HCT116 (cell line): ENCODE data around the gene IFITM5. TPM values are rescaled to one million over a fixed set of nuclear protein-coding genes. Genes with fewer than 3 reads are reported as not detected.

Experiments
- ATAC-seq: fragments of 200-7000 bp; cut with Tn5 transposase; 2 replicates; pipeline ENCODE4 v1.9.1; 2020; ENCODE audit warnings: mild to moderate bottlenecking, moderate library complexity
- BruUV-seq: library from RNA; stranded (reverse); fragments of 400-500 nt; replicated peaks from 2 replicates; lab custom pipeline; 2021; lab: Mats Ljungman, UMichigan
- CTCF ChIA-PET: fragments of 300-600 bp; sonication (Branson Sonifier 250); formaldehyde crosslinking; loops from one replicate; lab custom pipeline; 2021; ENCODE audit warnings: antibody characterized with exemption; lab: Charles Lee
- POLR2A ChIA-PET: fragments of 300-600, 350-600 bp; sonication (Branson Sonifier 250); formaldehyde crosslinking; loops from one replicate; lab custom pipeline; 2021; ENCODE audit warnings: antibody characterized with exemption; lab: Charles Lee
- RAD21 ChIA-PET, 2 experiments: fragments of 300-600 bp; sonication (Branson Sonifier 250); formaldehyde crosslinking; loops; one replicate each; lab custom pipeline; 2023; ENCODE audit warnings: low total read pairs in 2 of 2; ENCODE audit not compliant: uncharacterized antibody in 2 of 2, unreplicated experiment in 2 of 2, low non-redundant PET in 1 of 2; lab: Charles Lee
- DNase-seq: peaks from one replicate; pipeline ENCODE4 v3.0.0-alpha.2; 2010; ENCODE audit warnings: low read depth, low spot score
- H2AFZ ChIP-seq: fragments of 200-600 bp; shearing (Covaris generic), sonication (generic); 2 replicates; pipeline ENCODE4 v1.6.1; 2017; ENCODE audit warnings: low read depth, mixed run types, mixed read lengths, antibody characterized with exemption, low read length; ENCODE audit not compliant: poor library complexity, severe bottlenecking
- H3K27ac ChIP-seq: 2 replicates; pipeline ENCODE4 v1.5.1; 2012; ENCODE audit warnings: low read depth, low read length
- H3K27me3 ChIP-seq: fragments of 200-600 bp; sonication (generic); 2 replicates; pipeline ENCODE4 v1.6.1; 2016; ENCODE audit warnings: mixed run types, low read length, mixed read lengths; ENCODE audit not compliant: insufficient read depth
- H3K36me3 ChIP-seq, 2 experiments: fragments of 200-500 bp in 1 of 2; fragments of 200-600 bp in 1 of 2; sonication (Bioruptor generic) in 1 of 2; sonication (generic) in 1 of 2; 2 replicates each; pipeline versions ENCODE4 v1.5.1 to v1.6.1; 2014 to 2016; ENCODE audit warnings: low read length in 2 of 2, inconsistent platforms in 1 of 2, mixed read lengths in 1 of 2, mixed run types in 1 of 2; ENCODE audit not compliant: insufficient read depth in 2 of 2, control insufficient read depth in 1 of 2
- H3K4me1 ChIP-seq, 2 experiments: fragments of 200-600 bp in 1 of 2; sonication (generic) in 1 of 2; 2 replicates each; pipeline versions ENCODE4 v1.5.1 to v1.6.1; 2012 to 2017; ENCODE audit warnings: low read length in 2 of 2, inconsistent platforms in 1 of 2, mild to moderate bottlenecking in 1 of 2, mixed read lengths in 1 of 2, mixed run types in 1 of 2, moderate library complexity in 1 of 2; ENCODE audit not compliant: insufficient read depth in 2 of 2, control insufficient read depth in 1 of 2
- H3K4me2 ChIP-seq: fragments of 200-600 bp; sonication (generic); 2 replicates; pipeline ENCODE4 v1.6.1; 2017; ENCODE audit warnings: mixed run types, low read length, mixed read lengths
- H3K4me3 ChIP-seq, 2 experiments: fragments of 200-600 bp in 1 of 2; sonication (generic) in 1 of 2; replicated peaks in 1 of 2; 2 replicates each; pipeline ENCODE4 v1.5.1; 2011 to 2016; ENCODE audit warnings: low read length in 2 of 2, control low read depth in 1 of 2, low read depth in 1 of 2, mild to moderate bottlenecking in 1 of 2, mixed read lengths in 1 of 2, mixed run types in 1 of 2
- H3K79me2 ChIP-seq: fragments of 200-600 bp; sonication (generic); 2 replicates; pipeline ENCODE4 v1.6.1; 2017; ENCODE audit warnings: mild to moderate bottlenecking, mixed run types, low read length, moderate library complexity, mixed read lengths; ENCODE audit not compliant: insufficient read depth
- H3K9ac ChIP-seq: fragments of 200-600 bp; sonication (generic); 2 replicates; pipeline ENCODE4 v1.6.1; 2016; ENCODE audit warnings: low read length, mixed read lengths
- H3K9me2 ChIP-seq: fragments of 200-600 bp; sonication (generic), shearing (Covaris generic); 2 replicates; pipeline ENCODE4 v1.6.1; 2017; ENCODE audit warnings: mixed run types, mild to moderate bottlenecking, moderate library complexity; ENCODE audit not compliant: insufficient read depth
- H3K9me3 ChIP-seq, 2 experiments: fragments of 200-500 bp in 1 of 2; fragments of 200-600 bp in 1 of 2; sonication (Bioruptor generic) in 1 of 2; sonication (generic) in 1 of 2; 2 replicates each; pipeline ENCODE4 v1.6.1; 2014 to 2017; ENCODE audit warnings: low read length in 2 of 2, mixed read lengths in 2 of 2, inconsistent platforms in 1 of 2, low read depth in 1 of 2, mild to moderate bottlenecking in 1 of 2, mixed run types in 1 of 2, moderate library complexity in 1 of 2; ENCODE audit not compliant: control insufficient read depth in 1 of 2, insufficient read depth in 1 of 2
- H4K20me1 ChIP-seq: fragments of 200-600 bp; sonication (generic), shearing (Covaris generic); 2 replicates; pipeline ENCODE4 v1.6.1; 2017; ENCODE audit warnings: mixed run types, mild to moderate bottlenecking, moderate library complexity; ENCODE audit not compliant: insufficient read depth
- CBX3 ChIP-seq: IDR thresholded peaks from 2 replicates; pipeline ENCODE4 v1.6.1; 2012; ENCODE audit warnings: low read depth
- EGR1 ChIP-seq: IDR thresholded peaks from 2 replicates; pipeline ENCODE4 v1.6.1; 2012; ENCODE audit warnings: low read depth
- EZH2phosphoT487 ChIP-seq: fragments of 200-600 bp; IDR thresholded peaks from 2 replicates; pipeline ENCODE4 v1.6.1; 2018; ENCODE audit warnings: antibody characterized with exemption, borderline replicate concordance
- FOSL1 ChIP-seq: IDR thresholded peaks from 2 replicates; pipeline ENCODE4 v1.6.1; 2012; ENCODE audit warnings: low read depth
- JUND ChIP-seq: IDR thresholded peaks from 2 replicates; pipeline ENCODE4 v1.6.1; 2012
- POLR2AphosphoS5 ChIP-seq: IDR thresholded peaks from 2 replicates; pipeline ENCODE4 v1.6.1; 2011; ENCODE audit warnings: mild to moderate bottlenecking, low read depth, low read length, moderate library complexity
- RAD21 ChIP-seq: IDR thresholded peaks from 2 replicates; pipeline ENCODE4 v1.6.1; 2012; ENCODE audit warnings: low read depth, mild to moderate bottlenecking
- SIN3A ChIP-seq: IDR thresholded peaks from 2 replicates; pipeline ENCODE4 v1.6.1; 2012; ENCODE audit warnings: low read depth
- SP1 ChIP-seq: IDR thresholded peaks from 2 replicates; pipeline ENCODE4 v1.6.1; 2012; ENCODE audit warnings: low read depth
- SRF ChIP-seq: IDR thresholded peaks from 2 replicates; pipeline ENCODE4 v1.6.1; 2012; ENCODE audit warnings: low read depth
- TCF7L2 ChIP-seq: IDR thresholded peaks from 2 replicates; pipeline ENCODE4 v1.7.0; 2011; ENCODE audit warnings: borderline replicate concordance, inconsistent platforms; ENCODE audit not compliant: insufficient read depth, insufficient read length; ENCODE audit errors: extremely low read depth
- ZNF274 ChIP-seq: fragments of 200-500 bp; sonication (Bioruptor generic); IDR thresholded peaks from 2 replicates; pipeline ENCODE4 v1.6.1; 2014; ENCODE audit warnings: mild to moderate bottlenecking, low read depth, low read length, inconsistent platforms
- intact Hi-C: fragments of 100-400 bp; cut with micrococcal nuclease; formaldehyde crosslinking; loops from 2 replicates; pipeline ENCODE4 v1.10.0; 2022
- total RNA-seq: library from RNA; stranded (reverse); gene quantifications from one replicate; pipeline ENCODE4 v1.2.1, GENCODE V29; 2021; ENCODE audit not compliant: unreplicated experiment
- TF ChIP-seq, protein P1 (sequence below): IDR thresholded peaks from 2 replicates; pipeline ENCODE4 v1.6.1; 2012
- TF ChIP-seq, protein P2 (sequence below): IDR thresholded peaks from 2 replicates; pipeline ENCODE4 v1.6.1; 2012; ENCODE audit warnings: low read depth
- TF ChIP-seq, protein P3 (sequence below), 3 experiments: fragments of 200-600 bp in 1 of 3; sonication (generic) in 1 of 3; IDR thresholded peaks in 2 of 3; conservative IDR thresholded peaks in 1 of 3; 2 replicates each; pipeline ENCODE4 v1.5.1; 2012 to 2017; ENCODE audit warnings: low read depth in 2 of 3, low read length in 2 of 3, antibody characterized with exemption in 1 of 3, borderline replicate concordance in 1 of 3, control low read depth in 1 of 3, mild to moderate bottlenecking in 1 of 3, mixed read lengths in 1 of 3, mixed run types in 1 of 3, moderate library complexity in 1 of 3; ENCODE audit not compliant: insufficient read depth in 1 of 3
- TF ChIP-seq, protein P4 (sequence below): IDR thresholded peaks from 2 replicates; pipeline ENCODE4 v1.6.1; 2011; ENCODE audit warnings: mild to moderate bottlenecking, low read length, moderate library complexity; ENCODE audit not compliant: insufficient replicate concordance; ENCODE audit errors: extremely low read depth
- TF ChIP-seq, protein P5 (sequence below): IDR thresholded peaks from 2 replicates; pipeline ENCODE4 v1.6.1; 2012

The IFITM5 gene
- total RNA-seq, 1 experiment from 2014 or later = not detected

DNA sequence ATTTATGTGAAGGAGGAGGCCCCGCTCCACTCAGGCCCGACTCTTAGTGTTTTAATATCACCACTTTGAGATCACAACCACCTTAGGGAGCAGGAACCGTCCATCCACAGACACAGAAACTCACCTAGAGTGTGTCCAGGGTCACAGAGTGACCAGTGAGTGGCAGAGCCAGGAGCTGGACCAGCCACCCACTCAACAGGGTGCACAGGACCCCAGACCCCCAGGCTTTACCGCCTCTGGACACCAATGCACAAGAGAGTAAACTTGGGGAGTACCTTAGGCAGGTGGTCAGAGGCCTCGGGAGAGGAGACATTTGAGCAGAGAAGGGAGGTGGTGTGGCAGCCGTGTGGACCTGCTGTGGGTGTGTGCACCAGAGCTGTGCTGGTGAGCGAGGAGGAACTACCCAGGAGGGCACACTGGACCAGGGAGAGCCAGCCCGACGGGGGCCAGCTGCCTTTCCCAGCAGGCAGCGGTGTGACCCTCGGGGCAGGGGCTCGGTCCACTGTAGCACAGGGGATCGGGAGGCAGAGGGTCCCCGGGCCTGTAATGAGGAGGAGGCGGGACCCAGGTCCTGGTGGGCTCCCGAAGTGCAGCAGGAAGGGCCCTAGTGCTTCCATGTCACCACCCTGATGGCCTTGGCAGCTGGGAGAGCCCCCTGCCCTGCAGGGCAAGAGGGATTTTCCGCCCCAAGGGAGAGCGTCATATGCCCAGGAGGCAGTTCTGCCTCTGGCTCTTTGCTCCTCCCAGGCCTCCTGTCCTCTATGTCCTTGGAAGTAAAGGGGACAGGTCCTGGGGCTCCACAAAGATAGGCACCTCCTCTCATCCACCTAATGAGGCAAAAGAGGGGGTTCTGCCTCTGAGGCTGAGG, 28.6 kb downstream of the IFITM5 start:
- H2AFZ ChIP-seq = no peak overlapping the region
- no peak for ATAC-seq
- peaks cover 8 to 12% of the 10 kb centered on the region in 2 experiments for H3K4me1 ChIP-seq
- H3K9ac ChIP-seq = no peak overlapping the region
- no peaks in the 10 kb centered on the region for H3K9me2 ChIP-seq
- no peaks in the 10 kb centered on the region for H3K27me3 ChIP-seq
- no peaks in the 10 kb centered on the region for H4K20me1 ChIP-seq
- H3K9me3 ChIP-seq = no peaks in the 10 kb centered on the region
- DNase-seq = no peak
- TF ChIP-seq EZH2phosphoT487 = no peak
- TF ChIP-seq, protein P1, sequence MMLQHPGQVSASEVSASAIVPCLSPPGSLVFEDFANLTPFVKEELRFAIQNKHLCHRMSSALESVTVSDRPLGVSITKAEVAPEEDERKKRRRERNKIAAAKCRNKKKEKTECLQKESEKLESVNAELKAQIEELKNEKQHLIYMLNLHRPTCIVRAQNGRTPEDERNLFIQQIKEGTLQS = no peak
- TF ChIP-seq, protein P2, sequence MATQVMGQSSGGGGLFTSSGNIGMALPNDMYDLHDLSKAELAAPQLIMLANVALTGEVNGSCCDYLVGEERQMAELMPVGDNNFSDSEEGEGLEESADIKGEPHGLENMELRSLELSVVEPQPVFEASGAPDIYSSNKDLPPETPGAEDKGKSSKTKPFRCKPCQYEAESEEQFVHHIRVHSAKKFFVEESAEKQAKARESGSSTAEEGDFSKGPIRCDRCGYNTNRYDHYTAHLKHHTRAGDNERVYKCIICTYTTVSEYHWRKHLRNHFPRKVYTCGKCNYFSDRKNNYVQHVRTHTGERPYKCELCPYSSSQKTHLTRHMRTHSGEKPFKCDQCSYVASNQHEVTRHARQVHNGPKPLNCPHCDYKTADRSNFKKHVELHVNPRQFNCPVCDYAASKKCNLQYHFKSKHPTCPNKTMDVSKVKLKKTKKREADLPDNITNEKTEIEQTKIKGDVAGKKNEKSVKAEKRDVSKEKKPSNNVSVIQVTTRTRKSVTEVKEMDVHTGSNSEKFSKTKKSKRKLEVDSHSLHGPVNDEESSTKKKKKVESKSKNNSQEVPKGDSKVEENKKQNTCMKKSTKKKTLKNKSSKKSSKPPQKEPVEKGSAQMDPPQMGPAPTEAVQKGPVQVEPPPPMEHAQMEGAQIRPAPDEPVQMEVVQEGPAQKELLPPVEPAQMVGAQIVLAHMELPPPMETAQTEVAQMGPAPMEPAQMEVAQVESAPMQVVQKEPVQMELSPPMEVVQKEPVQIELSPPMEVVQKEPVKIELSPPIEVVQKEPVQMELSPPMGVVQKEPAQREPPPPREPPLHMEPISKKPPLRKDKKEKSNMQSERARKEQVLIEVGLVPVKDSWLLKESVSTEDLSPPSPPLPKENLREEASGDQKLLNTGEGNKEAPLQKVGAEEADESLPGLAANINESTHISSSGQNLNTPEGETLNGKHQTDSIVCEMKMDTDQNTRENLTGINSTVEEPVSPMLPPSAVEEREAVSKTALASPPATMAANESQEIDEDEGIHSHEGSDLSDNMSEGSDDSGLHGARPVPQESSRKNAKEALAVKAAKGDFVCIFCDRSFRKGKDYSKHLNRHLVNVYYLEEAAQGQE = no peak
- TF ChIP-seq SP1 = no peak
- no peak for TF ChIP-seq EGR1
- no peak for TF ChIP-seq JUND
- TF ChIP-seq FOSL1 = no peak
- TF ChIP-seq, protein P3, sequence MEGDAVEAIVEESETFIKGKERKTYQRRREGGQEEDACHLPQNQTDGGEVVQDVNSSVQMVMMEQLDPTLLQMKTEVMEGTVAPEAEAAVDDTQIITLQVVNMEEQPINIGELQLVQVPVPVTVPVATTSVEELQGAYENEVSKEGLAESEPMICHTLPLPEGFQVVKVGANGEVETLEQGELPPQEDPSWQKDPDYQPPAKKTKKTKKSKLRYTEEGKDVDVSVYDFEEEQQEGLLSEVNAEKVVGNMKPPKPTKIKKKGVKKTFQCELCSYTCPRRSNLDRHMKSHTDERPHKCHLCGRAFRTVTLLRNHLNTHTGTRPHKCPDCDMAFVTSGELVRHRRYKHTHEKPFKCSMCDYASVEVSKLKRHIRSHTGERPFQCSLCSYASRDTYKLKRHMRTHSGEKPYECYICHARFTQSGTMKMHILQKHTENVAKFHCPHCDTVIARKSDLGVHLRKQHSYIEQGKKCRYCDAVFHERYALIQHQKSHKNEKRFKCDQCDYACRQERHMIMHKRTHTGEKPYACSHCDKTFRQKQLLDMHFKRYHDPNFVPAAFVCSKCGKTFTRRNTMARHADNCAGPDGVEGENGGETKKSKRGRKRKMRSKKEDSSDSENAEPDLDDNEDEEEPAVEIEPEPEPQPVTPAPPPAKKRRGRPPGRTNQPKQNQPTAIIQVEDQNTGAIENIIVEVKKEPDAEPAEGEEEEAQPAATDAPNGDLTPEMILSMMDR (IDR thresholded peaks at IDR 0.05 in 2 of 3, conservative IDR thresholded peaks at IDR 0.05 in 1 of 3; ENCODE audit: borderline replicate concordance in 1 of 3, insufficient read depth in 1 of 3, low read depth in 2 of 3, low read length in 2 of 3) = no peak
- no peak for TF ChIP-seq SIN3A
- TF ChIP-seq ZNF274 = no peak
- TF ChIP-seq CBX3 = no peak
- TF ChIP-seq, protein P4, sequence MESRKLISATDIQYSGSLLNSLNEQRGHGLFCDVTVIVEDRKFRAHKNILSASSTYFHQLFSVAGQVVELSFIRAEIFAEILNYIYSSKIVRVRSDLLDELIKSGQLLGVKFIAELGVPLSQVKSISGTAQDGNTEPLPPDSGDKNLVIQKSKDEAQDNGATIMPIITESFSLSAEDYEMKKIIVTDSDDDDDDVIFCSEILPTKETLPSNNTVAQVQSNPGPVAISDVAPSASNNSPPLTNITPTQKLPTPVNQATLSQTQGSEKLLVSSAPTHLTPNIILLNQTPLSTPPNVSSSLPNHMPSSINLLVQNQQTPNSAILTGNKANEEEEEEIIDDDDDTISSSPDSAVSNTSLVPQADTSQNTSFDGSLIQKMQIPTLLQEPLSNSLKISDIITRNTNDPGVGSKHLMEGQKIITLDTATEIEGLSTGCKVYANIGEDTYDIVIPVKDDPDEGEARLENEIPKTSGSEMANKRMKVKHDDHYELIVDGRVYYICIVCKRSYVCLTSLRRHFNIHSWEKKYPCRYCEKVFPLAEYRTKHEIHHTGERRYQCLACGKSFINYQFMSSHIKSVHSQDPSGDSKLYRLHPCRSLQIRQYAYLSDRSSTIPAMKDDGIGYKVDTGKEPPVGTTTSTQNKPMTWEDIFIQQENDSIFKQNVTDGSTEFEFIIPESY = no peak
- no peak for TF ChIP-seq TCF7L2
- TF ChIP-seq RAD21 = no peak
- TF ChIP-seq SRF = no peak
- TF ChIP-seq, protein P5, sequence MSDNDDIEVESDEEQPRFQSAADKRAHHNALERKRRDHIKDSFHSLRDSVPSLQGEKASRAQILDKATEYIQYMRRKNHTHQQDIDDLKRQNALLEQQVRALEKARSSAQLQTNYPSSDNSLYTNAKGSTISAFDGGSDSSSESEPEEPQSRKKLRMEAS = no peak
- TF ChIP-seq POLR2AphosphoS5 = no peak
- intact Hi-C loops = no loop called here
- CTCF ChIA-PET = no interaction called here
- H3K27ac ChIP-seq = no peak overlapping the region
- H3K36me3 ChIP-seq = no peaks in the 10 kb centered on the region
- H3K4me3 ChIP-seq = no peak overlapping the region
- no peak overlapping the region for H3K4me2 ChIP-seq
- RAD21 ChIA-PET = no interaction called here
- POLR2A ChIA-PET = no interaction called here
- H3K79me2 ChIP-seq = no peaks in the 10 kb centered on the region
- no TSS peak for BruUV-seq
